Dermis microvascular lymphatic vessel endothelial cell (primary cell): ENCODE measurements around the gene CLIP1. TPM values are rescaled to one million over a fixed set of nuclear protein-coding genes. Genes with fewer than 3 reads are reported as not detected.
"Not testable (repeated sequence)": the region's sequence is repeated elsewhere in the genome, so short reads cannot be mapped to it uniquely, and the experiment has no call there.

Experiments
- DNase-seq, 2 donors: peaks; one replicate each; pipeline versions ENCODE4 v3.0.0 to v3.0.0-alpha.2; 2010; ENCODE audit warnings: low read depth in 2 of 2
- total RNA-seq: library from RNA; depleted of rRNA; stranded (reverse); fragments of >200 nt; gene quantifications from 2 replicates; pipeline ENCODE4 v1.2.1, GENCODE V29; 2014

CLIP1 gene
- total RNA-seq, 1 donor from 2014 or later = 22.6 TPM

GRCh38 chr12:122356991-122357390, 65.5 kb downstream of the CLIP1 start:
- DNase-seq = not testable (repeated sequence)

- peak; percentile 63 to 64 for DNase-seq
These were observed 66.3 kb downstream of the CLIP1 start for GRCh38 chr12:122356192-122356635.

GRCh38 chr12:122355706-122356105, 66.8 kb downstream of the CLIP1 start:
- DNase-seq = no peak

- no peak for DNase-seq
These were observed 67.4 kb downstream of the CLIP1 start for GRCh38 chr12:122354958-122355641.

DNA sequence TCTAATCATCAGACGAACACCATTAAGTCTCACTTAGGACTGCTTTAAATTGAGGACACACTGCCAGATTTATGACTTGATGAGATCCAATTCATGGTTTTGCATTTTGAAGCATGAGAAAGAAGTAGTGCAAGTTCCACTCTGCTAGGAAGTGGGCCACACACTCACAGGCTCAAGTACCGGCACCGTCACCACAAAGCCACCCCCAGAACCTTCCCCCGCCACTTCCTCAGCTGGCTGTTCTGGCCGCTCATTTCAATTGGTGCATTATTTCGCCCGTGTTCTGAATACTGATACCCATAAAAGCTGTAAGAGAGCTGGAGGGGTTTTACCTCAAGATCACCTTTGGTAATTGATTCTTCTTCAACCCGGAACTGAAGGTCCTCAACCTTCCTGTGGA, 70.1 kb downstream of the CLIP1 start:
- no peak for DNase-seq

DNA sequence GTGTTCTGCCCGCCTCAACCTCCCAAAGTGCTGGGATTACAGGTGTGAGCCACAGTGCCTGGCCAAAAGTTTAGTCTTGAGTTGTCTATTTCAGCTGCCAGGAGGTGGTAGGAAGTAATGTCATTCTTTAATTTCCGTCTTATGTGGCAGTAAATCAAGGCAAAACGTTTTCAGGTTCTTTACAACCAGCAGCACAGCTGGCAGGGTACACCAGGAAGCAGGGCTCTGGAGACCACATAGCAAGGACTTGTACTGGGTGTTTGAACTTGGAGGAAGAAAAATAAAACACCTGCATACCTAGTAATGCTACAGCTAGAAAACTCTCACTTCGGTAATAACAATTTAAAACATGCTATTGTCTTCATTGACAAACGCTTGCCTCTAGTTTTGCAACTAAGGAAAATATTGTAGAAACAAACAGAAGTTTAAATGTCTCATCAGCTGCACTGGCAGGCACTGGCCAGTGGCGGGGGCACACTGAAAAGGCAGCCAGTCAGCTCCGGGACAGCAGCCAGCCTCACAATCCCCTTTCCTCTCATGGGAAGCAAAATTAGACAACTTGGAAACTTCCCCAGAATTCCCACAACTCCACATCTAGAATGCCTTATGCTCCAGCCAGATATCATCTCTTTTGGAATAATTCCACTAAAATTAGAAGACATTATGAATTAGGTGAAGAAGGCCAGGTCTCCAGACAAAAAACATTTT, 72.2 kb downstream of the CLIP1 start:
- peak; percentile 66 to 93 for DNase-seq

GRCh38 chr12:122349078-122349477, 73.4 kb downstream of the CLIP1 start:
- no peak for DNase-seq

DNA sequence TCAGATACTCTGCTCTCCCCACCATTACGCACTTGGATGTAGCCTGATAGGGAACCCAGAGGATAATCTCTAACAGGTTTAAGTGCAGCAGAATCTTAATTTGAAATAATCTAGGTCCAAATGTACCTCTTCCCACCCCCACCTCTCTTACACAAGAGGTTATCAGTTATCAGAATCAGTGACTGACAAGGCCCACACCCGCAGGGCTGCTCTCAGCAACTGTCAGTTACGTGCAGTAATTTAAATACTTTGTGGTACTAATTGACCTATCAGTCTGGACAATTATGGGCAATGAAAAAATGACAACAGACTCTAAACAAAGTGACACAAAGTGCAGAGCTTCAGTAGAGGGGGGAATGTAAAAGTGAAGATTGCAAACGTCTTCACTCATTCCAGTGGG, 74.0 kb downstream of the CLIP1 start:
- DNase-seq = no peak

GRCh38 chr12:122346054-122346453, 76.4 kb downstream of the CLIP1 start:
- no peak for DNase-seq

DNA sequence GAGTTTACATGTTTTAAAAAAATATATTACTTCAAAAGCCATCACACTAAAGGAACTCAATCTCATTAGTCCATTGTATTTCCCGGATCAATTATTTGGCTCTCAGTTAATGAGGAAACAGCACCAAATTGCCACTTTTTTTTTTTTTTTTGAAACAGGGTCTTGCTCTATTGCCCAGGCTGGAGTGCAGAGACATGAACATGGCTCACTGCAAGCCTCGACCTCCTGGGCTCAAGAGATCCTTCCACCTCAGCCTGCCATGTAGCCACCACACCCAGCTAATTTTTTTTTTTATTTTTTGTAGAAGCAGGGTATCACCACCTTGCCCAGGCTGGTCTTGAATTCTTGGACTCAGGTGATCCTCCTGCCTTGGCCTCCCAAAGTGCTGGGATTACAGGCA, 77.4 kb downstream of the CLIP1 start:
- no peak for DNase-seq

DNA sequence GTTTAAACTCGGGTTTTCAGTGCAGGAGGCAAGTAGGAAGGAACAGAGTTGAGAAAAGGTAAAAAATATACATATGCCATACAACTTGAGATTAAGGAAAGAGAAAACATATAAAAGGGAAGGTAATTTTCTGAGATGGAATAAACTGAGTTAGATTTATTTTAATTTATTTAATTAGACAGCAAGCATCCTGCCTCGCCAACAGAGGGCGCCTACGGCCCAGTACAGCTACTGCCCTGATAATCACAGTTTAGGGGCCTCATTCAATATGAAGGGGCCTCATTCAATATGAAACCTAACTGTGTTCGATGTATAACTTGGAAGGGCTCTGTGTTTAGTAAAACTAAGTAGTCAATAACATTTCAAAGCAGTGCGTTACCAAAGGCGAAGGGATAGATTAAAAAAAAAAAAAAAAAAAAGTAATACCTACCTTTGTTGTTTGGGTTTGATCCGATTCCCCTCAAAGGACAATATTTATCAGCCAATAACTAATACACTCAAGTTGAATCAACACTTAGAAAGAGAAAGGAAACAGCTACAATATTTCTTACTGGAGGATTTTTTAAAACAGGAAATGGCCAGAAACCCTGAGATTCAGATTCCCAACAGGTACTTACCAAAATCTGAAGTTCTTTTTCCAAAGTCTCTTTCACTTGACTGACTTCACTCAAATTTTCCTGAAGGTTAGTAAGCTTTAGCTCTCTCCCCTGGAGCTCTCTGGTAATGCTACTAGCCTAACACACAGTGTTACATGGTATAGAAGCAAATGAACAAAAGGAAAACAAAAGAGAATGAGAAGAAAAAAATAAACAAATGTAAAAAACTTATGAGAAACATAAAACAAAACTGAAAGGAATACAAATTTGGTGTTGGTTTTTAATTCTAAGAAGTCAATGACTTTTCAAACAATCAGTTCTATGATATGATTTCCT, 86.2 kb downstream of the CLIP1 start:
- peak; percentile 47 to 64 for DNase-seq

DNA sequence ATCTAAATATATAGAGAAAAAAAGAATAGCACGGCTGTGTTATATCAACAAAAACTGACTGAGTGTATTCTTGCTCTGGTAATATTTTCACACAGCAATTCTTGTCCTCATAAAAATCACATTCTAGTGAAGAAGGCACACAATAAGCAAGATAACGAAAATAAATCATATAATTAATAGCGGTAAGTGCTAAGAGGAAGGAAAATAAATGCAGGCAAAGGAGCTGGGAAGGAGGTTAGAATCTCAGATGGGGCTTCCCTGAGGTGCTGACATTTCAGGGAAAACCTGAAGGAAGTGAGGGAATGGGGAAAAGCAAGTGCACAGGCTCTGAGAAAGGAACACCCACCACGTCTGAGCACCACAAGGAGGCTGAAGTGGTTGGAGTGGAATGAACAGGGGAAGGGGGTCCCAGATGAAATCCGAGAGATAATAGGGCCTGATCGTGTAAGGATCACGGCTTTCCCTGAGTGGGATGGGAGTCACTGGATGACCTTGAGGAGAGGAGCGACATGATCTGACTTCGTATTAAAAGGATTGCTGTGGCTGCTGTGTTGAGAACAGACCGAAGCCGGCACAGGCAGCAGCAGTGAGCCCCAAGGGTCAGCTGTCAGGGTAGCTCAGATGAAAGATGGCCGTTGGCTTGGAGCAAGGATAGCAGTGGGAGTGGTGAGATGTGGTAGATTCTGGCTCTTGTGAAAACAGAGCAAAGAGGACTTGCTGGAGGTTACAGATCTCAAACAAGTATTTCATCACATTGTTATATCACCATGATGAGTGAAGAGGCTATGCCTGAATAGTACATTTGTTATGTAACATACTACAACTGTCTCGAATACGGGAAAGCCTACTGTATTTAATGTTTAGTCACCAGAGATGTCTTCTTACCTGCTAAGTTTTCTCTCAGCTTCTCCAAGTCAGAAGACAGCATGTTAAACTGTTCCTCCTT, 89.1 kb downstream of the CLIP1 start:
- no peak for DNase-seq

GRCh38 chr12:122327494-122328385, 94.7 kb downstream of the CLIP1 start:
- DNase-seq = peak in 1 of 2 donors; percentile 60

- no peak for DNase-seq
These were observed 95.5 kb downstream of the CLIP1 start for GRCh38 chr12:122327014-122327413.

GRCh38 chr12:122326586-122326985, 95.9 kb downstream of the CLIP1 start:
- no peak for DNase-seq

GRCh38 chr12:122323311-122324019, 99.0 kb downstream of the CLIP1 start:
- no peak for DNase-seq

DNA sequence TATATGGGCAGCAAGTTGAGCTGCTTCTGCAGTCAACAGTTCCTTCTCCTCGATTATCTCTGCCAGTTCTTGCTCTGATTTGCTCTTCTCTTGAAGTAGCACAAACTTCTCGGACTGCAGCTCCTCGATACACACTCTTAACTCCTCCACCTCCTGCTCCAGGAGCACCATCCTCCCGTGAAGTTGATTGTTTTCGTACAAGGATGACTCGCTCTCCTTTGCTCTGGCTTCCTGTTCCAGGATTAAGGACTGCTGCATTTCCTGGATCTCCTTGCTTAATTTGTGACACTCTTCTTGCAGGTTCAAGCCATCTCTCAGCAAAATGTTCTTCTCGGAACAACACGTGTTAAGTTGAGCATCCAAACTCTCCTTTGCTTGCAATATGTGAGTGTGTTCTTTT, 100.0 kb downstream of the CLIP1 start:
- DNase-seq = peak in 1 of 2 donors; percentile 26

GRCh38 chr12:122318607-122319605, 103.6 kb downstream of the CLIP1 start:
- peak in 1 of 2 donors; percentile 58 for DNase-seq
